Gastrocnemius medialis (tissue), 4 donors: ENCODE measurements around the gene FUOM.

ENCODE experiments used
- POLR2A ChIP-seq, 2 donors: fragments of 450-650 bp; IDR thresholded peaks; one replicate each; pipeline ENCODE4 v1.6.1; 2017; ENCODE audit warnings: antibody characterized with exemption in 2 of 2, mild to moderate bottlenecking in 2 of 2, moderate library complexity in 2 of 2
- TF ChIP-seq, protein P1 (sequence below), 5 experiments: fragments of 450-650 bp in 3 of 5; fragments of 200-600 bp in 2 of 5; sonication (generic) in 2 of 5; IDR thresholded peaks in 4 of 5; conservative IDR thresholded peaks in 1 of 5; 1 replicate in 4 of 5; 2 replicates in 1 of 5; pipeline ENCODE4 v1.5.1; 2016 to 2019; ENCODE audit warnings: antibody characterized with exemption in 5 of 5, mild to moderate bottlenecking in 3 of 5, moderate library complexity in 3 of 5

DNA sequence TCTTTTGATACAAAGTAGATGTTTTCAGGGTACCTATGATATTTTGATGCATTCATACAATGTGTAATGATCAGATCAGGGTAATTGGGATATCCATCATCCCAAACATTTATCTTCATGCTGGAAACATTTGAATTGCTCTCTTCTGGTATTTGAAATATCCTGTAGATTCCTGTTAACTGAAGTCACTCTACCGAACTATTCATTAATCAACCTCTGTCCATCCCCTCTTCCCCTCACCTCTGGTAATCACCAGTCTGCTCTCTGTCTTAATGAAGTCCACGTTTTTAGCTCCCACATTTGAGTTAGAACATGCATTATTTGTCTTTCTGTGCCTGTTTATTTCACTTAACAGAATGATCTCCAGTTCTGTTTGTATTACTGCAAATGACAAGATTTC lies 47.5 kb upstream of the FUOM start:
- TF ChIP-seq, protein P1, sequence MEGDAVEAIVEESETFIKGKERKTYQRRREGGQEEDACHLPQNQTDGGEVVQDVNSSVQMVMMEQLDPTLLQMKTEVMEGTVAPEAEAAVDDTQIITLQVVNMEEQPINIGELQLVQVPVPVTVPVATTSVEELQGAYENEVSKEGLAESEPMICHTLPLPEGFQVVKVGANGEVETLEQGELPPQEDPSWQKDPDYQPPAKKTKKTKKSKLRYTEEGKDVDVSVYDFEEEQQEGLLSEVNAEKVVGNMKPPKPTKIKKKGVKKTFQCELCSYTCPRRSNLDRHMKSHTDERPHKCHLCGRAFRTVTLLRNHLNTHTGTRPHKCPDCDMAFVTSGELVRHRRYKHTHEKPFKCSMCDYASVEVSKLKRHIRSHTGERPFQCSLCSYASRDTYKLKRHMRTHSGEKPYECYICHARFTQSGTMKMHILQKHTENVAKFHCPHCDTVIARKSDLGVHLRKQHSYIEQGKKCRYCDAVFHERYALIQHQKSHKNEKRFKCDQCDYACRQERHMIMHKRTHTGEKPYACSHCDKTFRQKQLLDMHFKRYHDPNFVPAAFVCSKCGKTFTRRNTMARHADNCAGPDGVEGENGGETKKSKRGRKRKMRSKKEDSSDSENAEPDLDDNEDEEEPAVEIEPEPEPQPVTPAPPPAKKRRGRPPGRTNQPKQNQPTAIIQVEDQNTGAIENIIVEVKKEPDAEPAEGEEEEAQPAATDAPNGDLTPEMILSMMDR (IDR thresholded peaks at IDR 0.05 in 4 of 5, conservative IDR thresholded peaks at IDR 0.05 in 1 of 5) = no peak
- no peak for TF ChIP-seq POLR2A (IDR thresholded peaks at IDR 0.05)
